Measurements from ENCODE around the gene IMMP2L. TPM values are rescaled to one million over a fixed set of nuclear protein-coding genes. Genes with fewer than 3 reads are reported as not detected.

Gene IMMP2L
- total RNA-seq, 4 donors from 2014 or later: 12.4 to 31.7 (median 22.8) TPM

DNA sequence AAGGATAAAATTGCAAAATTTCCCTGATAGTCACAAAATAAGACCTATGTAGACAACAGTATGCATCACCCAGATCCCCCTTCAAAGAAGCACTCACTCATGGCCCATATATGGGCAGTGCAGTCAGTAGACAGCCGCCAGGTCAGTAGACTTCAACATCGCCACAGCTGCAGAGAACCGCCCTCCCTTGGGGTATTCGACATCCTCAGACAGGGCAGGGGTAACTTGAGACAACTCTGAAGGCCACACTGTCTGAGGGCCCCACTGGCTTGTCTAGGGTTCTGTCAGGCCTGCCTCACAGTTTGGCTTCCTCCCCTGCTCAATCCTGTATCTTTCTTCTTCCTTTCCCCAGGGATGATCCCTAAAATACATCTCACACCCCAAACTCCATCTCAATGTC is 172.3 kb downstream of the IMMP2L start:
- TF ChIP-seq, protein P1, sequence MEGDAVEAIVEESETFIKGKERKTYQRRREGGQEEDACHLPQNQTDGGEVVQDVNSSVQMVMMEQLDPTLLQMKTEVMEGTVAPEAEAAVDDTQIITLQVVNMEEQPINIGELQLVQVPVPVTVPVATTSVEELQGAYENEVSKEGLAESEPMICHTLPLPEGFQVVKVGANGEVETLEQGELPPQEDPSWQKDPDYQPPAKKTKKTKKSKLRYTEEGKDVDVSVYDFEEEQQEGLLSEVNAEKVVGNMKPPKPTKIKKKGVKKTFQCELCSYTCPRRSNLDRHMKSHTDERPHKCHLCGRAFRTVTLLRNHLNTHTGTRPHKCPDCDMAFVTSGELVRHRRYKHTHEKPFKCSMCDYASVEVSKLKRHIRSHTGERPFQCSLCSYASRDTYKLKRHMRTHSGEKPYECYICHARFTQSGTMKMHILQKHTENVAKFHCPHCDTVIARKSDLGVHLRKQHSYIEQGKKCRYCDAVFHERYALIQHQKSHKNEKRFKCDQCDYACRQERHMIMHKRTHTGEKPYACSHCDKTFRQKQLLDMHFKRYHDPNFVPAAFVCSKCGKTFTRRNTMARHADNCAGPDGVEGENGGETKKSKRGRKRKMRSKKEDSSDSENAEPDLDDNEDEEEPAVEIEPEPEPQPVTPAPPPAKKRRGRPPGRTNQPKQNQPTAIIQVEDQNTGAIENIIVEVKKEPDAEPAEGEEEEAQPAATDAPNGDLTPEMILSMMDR (IDR thresholded peaks at IDR 0.05): no peak
- no peak for DNase-seq (ENCODE audit: low spot score)
- ATAC-seq (ENCODE audit: low FRiP score): no peak

DNA sequence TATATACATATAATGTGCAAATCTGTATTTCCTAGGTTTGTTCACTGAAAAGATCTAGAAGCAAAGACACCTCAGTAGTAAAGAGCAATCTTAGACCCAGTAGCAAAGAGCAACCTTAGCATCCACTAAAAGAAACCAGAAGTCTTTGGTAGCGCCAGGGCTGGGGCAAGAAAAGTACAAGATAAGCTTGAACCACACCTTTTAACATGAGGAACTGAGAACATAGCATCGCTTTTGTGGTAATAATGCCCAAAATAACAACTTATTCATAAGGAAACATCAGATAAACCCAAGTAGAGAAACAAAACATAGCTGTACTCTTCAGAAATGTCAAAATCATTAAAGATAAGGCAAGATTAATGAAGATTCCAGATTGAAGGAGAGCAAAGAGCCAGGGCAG is 173.4 kb downstream of the IMMP2L start:
- no peak for ATAC-seq (ENCODE audit: low FRiP score)
- no peak for DNase-seq (ENCODE audit: low spot score)
- TF ChIP-seq, protein P1 (IDR thresholded peaks at IDR 0.05): no peak

DNA sequence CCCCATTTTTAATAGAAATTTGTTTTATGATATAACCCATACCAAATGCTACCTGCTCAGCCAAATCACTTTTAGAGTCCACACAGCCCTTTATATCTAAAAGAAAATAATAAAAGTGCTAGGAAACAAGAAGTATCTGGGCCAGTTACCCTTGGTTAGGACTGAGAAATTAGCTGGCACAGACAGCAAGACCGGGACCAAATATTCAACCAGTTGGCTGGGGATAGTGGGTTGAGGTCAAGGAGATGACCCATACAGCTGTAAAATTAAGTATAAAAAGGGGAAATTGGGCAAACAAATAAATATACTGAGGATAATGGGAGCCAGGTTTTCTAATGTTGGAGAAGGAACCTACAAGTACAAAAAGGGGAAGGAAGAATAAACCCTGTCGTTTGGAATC is 174.3 kb downstream of the IMMP2L start:
- TF ChIP-seq, protein P1 (IDR thresholded peaks at IDR 0.05): no peak
- ATAC-seq (ENCODE audit: low FRiP score) (no peak), DNase-seq (ENCODE audit: low spot score) (no peak)

DNA sequence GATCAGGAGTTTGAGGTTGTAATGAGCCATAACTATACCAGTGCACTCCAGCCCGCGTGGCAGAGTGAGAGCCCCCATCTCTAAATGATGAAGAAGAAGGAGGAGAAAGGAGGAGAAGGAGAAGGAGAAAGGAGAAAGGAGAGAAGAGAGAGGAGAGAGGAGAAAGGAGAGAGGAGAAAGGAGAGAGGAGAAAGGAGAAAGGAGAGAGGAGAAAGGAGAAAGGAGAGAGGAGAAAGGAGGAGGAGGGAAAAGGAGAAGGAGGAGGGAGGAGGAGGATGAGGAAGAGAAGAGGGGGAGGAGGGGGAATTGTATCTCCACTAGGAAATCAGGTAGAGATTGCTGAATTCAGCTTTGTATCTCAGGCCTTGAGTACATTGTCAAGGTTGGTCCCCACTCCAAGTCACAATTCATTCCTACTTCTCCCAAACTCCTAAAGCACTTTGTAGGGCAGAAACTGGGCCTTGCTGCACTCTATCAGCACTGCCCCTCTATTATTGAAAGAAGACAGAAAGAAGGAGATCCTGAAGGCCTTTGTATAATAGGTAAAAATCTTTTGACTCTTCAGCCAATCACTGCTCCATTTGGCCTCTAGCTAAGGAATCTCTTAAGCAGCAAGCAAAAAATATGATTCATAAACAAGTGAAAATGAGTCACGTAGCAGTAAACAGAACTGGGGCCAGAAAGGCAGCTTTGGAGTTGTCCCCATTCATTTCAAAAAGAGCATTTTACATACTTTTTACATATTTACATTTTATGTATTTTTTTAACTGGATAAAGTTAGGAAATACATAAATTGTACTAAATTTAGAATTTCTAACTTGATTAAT is 178.0 kb downstream of the IMMP2L start:
- TF ChIP-seq, protein P1 (IDR thresholded peaks at IDR 0.05): no peak
- ATAC-seq (ENCODE audit: low FRiP score): peak; percentile 41

DNA sequence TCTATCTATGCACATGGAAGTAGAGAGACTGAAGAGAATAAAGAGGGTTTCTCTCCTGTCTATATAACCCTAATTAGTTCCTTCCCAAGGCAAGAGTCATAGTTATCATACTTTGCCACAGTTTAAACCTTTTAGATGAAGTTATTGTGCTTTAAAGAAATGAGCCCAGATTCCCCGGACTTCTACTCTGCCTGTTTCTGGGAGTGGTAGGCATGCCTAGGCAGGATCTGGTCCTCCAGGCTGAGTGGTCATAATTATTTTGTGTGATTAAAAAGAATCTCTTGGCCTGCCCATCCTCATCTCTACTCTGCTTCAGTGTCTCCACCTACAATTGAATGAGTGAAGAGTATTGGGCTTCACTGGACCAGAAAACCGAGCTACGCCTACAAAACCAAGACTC is 179.2 kb downstream of the IMMP2L start:
- DNase-seq (ENCODE audit: low spot score): no peak
- no peak for ATAC-seq (ENCODE audit: low FRiP score)
- TF ChIP-seq, protein P1 (IDR thresholded peaks at IDR 0.05): no peak

More for the DNA sequence above, 178.0 kb downstream of the IMMP2L start:
- DNase-seq (ENCODE audit: low spot score): no peak

DNA sequence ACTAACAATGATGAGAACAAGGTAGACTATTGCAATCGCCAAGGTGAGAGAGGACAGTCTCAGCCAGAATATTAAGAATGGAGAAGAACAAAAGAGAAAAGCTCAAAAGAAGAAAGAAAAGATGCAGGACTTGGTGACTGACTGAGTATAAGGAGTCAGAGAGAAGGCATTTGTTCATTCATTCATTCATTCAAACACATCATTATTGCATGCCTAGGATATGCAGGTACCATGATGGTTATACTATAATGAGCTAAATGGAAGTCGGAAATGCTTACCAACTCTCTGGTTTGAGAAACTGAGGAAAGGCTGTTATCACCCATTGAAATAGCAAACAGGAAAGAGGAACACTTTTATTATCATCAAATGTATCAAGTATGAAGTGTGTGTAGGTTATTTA is 180.7 kb downstream of the IMMP2L start:
- TF ChIP-seq, protein P1 (IDR thresholded peaks at IDR 0.05): no peak
- no peak for ATAC-seq (ENCODE audit: low FRiP score)
- DNase-seq (ENCODE audit: low spot score): no peak

DNA sequence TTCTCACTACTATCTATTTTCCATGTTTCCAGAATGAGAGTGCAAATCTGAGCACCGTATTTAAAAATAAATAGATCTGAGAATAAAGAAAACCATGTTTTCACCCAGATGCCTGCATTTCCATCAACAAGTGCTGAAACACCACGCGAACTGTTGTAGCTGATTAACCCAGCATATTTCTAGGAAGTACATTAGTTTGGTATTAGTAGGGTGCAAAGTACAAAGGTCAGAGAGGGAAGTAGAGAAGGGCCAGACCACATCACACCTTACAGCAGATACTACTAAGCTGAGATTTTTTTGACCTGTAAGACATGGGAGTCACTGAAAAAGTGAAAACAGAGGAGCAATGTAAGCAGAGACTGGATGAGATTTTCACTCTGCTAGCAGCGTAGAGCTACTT is 181.3 kb downstream of the IMMP2L start:
- no peak for DNase-seq (ENCODE audit: low spot score)
- TF ChIP-seq, protein P1 (IDR thresholded peaks at IDR 0.05): no peak

More for the DNA sequence above, 181.3 kb downstream of the IMMP2L start:
- no peak for ATAC-seq (ENCODE audit: low FRiP score)
